Effector CD4-positive, alpha-beta T cell (primary cell): Measurements from ENCODE around the gene DOCK1.

Source experiments
- DNase-seq: peaks from one replicate; pipeline ENCODE4 v3.0.0-alpha.2; 2020

Gene DOCK1

DNA sequence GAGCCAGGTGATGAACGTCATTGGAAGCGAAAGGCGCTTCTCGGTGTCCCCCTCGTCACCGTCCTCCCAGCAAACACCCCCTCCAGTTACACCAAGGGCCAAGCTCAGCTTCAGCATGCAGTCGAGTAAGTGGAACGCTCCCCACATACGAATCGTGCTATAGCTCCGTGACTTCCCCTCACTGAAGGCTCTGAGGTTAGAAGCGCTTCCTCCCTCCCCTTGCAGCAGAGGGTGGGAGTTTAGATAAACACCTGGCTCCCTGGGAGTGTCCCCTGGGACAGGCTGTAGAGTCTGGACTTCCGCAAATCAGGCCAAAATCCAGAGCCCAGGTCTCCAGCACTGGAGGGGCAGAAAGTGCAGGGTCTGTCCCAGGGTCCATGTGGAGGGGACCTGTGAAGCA, 538.9 kb downstream of the DOCK1 start:
- DNase-seq, result no peak

DNA sequence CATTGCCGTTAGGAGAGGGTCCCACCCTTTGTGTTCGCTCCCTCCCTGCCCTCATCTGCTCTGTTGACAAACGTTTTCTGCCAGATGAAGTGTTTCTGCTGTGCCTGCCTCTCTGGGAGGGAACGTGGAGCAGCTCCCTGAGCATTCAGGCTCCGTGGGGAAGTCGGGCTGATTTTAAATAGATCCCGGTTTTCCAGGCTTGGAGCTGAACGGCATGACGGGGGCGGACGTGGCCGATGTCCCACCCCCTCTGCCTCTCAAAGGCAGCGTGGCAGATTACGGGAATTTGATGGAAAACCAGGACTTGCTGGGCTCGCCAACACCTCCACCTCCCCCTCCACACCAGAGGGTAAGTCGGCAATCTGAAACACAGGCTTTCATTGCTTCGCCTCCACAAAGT, 542.0 kb downstream of the DOCK1 start:
- no peak for DNase-seq

DNA sequence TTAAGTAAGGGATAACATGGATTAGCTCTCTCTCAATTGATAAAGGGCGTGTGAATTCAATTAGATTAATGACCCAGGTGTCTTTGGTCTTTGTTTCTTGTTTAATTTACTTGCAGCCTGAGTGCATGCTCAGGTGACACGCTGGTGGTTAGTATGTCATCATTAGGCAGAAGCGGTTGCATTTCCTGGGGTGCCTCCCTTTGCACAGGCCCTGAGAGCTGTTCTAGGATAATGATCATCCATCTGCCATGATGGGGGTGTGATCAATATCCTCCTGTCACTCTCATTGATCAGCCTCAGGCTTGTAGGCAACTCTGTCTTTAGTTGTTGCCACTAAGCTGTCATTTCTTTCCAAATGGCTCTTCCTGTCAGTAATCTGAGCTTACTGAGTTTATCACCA, 544.3 kb downstream of the DOCK1 start:
- no peak for DNase-seq

DNA sequence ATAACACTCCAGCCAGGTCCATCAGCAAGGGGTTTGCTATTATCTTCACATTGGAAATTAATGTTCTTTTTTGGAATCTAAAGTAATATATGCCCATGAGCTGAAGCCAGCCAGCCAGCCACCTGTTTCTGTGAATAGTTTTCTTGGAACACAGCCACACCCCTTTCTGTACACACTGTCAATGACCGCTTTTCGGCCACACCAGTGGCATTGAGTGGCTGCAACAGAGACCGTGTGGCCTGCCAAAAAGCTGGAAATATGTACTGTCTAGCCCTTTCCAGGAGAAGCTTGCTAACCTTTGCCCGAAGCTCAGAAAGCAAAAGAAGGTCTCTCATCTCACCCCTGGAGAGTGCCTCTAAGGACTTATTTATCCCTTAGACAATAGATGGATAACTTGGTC, 545.4 kb downstream of the DOCK1 start:
- DNase-seq, result no peak

DNA sequence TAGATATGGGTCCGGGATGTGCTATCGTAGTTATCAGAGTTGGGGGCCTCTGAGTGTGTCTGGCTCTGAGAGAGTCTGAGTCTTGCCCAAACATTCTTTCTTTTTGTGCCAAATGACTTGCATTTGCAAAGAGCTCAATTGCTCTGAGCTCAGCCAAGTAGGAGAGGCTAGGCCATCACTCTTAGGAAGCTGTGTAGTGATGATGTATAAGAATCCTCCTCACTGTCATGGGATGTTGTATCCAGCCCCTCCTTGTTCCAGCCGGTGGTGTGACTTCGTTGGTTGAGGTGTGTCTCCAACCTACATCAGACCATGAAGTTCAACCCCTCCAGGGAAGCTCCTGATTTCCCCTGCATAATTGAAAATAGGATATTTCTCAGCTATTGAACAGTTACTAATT, 546.4 kb downstream of the DOCK1 start:
- DNase-seq, result no peak

DNA sequence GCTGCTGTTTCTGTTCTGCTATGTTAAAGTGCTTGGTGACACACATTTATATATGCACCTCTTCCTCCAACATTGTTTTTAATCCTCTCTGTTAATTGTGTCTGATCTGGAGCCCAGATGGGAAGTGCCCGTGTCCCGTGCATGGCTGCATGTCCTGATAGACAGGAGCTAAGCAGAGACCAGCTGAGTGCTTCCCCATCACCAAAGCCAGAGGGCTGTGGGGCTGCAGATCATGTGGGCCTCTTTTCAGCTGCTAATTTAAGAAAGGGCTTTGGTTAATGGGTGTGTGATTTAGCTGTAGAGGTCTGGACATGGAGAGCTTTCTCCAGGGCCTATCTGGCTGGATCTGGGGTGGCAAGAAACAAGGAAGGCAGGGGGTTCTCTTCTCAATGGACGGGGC, 547.3 kb downstream of the DOCK1 start:
- DNase-seq, result no peak

DNA sequence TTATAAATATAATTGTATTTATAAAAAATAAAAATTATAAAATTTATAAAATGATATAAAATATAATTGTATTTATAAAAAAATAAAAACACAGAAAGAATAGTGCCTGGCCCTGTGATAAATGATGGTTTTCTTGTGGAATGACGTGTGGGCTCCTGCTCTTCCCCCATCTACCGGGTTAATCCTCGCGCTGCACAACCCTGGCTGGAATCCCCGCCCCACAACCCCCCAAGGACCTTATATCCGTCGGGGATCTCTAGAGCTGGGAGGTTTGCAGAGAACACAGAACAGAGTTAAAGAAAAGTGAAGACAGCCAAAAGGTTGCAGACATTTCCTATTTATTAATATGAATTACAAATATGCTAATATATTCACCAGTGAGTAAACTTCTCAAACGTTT, 548.5 kb downstream of the DOCK1 start:
- DNase-seq, result no peak

DNA sequence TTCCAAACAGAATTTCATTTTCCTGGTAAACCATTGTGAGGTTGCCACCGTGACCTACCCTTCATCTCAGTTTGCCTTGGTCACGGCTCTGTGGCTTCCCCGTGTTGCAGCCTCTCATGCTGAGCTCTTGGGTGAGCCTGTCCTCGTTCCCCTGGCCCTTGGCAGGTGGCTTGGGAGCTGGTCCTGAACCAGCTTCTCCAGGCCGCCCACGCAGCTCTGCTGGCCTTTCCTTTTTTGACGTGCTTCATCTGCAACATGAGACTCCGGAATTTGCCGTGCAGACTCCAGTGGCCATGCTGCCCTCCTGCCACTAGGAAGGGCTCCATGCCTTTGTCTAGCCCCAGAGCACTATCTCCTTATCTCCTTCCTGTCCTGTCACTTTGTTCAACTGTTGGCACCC, 550.9 kb downstream of the DOCK1 start:
- DNase-seq, result no peak

DNA sequence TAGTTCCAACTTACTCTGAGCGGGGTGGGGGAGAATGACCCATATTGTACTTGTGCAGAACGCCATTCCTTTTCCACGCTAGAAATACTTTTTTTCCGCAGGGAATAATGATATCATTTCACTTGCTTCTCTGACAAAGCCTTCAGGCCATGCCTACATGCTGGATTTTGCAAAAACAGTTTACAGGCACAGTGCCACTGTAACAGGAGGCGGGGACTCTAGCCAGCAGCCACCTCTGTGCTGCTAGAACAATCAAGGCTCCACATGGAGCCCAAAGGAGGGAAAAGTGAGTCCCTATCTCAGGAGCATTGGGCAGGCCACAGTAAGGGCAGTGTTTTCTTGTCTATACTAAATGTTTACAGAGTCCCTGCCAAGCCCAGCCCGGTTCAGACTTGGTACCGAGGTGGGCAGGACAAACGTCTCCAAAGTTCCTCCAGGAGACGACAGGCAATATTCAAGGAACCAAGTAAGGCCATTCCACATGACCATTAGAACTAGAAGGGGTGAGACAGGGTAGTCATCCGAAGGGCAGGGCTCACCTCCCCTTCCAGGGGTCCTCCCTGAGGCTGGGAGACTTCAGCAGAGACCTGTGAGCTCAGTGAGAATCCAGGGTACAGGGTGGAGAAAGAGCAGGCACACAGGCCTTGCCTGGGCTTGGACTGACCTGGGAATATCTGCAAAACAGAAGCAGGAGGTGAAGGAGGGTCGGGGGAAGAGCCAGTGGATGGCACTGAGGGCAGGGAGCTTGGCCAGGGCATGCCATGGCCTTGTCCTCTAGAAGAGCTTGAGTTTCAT, 553.0 kb downstream of the DOCK1 start:
- DNase-seq, result no peak

DNA sequence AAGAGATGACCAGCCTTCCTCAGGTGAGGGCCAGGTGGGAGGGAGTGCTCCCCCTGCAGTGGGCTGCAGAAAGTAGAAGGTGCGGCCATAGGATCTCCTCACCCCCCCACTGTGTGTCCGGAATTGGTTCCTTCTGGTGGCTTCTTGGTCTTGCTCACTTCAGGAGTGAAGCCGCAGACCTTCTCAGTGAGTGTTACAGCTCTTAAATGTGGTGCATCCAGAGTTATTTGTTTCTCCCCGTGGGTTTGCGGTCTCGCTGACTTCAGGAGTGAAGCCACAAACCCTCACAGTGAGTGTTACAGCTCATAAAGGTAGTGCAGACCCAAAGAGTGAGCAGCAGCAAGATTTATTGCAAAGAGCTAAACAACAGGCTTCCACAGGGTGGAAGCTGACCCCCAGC, 553.6 kb downstream of the DOCK1 start:
- no peak for DNase-seq

DNA sequence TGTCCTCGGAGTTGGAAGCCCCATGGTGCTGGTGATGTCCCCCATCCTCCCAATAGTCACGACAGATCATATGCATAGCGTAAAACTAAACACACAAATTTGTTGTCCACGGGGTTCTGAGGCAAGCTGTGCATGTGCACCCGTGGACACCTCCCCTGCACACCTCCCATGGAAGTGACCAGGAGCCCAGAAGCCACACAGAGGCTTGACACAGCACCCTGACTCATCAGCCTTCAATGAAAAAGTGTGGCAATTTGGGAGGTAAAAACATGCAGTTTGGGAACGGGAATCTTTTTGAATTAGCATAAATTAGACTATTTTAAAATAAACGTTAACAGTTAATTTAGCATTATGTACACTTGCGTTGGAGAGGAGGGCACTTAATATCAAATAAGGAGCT, 554.7 kb downstream of the DOCK1 start:
- DNase-seq, result no peak

DNA sequence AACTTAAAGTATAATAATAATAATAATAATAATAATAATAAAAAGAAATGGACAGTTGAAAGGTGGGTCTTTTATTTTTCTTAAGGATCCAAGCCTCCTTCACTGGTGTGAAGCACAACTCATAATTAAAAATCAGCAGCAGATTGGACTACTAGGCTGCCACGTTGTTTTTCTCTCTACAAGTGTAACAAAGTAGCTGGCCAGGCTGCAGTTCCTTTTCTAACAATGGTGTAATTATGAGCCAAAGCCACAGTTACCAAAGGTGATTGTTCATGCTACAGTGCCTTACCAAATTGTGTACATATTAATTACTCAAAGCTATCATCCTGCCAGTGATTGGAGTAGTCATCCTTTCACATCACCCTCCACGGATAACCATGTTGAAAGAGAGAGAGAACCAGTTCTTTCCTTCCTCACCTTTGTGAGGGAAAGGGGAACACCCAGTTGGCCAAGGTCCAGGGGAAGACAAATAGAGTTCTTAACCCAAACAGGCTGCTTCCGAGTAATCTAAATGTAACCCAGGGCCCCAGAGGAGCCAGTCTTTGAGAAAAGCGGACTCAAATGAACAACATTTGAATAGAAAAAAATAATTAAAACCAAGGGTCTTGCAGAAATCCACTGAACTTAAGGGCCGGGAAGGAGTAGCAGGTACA, 557.5 kb downstream of the DOCK1 start:
- DNase-seq, result no peak

DNA sequence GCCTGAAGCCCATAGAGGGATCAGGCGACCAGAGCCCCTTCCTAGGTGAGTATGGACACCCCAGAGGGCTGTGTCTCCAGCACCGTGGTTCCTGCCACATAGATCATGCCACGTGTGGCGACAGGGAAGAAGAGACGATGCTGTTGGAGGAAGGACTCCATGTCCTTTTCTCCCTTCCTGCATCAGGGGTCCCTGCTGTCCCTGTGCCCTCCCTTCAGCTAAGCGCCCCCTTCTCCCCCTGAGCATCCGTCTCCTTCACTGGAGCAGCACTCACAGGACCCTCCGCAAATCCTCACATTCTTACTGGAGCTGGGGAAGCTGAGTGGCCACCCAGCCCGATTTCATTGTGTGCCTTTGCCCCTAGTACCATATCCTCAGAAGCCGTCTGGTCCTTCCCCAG, 558.3 kb downstream of the DOCK1 start:
- DNase-seq, result no peak

DNA sequence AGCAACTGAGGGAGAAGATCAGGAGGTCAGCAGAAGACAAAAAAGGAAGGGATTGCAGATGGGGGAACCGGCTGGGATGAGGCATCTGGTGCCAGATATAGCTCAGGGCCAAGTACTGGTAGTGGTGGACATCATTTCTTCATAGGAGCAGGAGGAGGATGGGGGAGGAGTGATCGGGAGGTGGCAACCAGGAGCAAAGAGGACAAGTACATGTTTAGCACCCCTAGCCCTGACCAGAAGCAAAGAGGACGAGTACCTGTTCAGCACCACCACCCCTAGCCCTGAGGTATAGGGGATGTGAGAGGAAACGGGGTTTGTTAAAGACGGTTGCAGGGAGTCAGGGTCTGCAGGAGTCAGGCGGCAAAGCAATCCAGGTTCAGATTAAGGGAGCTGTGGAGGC, 559.3 kb downstream of the DOCK1 start:
- no peak for DNase-seq

DNA sequence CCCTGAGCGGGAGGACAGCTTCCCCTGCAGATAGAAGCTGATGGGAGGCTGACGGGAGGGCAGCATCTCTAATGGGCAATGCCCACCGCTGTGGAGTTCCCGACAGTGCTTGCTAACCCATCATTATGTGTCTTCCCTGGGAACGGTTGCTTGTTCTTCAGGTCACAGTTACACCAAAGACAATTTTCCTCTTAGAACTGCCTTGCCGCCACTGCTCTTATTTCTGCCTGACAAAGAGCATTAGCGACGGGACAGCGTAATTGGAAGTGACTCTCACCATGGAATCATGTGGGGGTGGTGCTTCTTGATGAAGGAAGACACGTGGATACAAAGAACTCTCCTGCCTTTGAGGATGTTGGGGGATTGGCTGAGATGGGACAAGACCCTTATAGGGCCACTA, 562.6 kb downstream of the DOCK1 start:
- no peak for DNase-seq

DNA sequence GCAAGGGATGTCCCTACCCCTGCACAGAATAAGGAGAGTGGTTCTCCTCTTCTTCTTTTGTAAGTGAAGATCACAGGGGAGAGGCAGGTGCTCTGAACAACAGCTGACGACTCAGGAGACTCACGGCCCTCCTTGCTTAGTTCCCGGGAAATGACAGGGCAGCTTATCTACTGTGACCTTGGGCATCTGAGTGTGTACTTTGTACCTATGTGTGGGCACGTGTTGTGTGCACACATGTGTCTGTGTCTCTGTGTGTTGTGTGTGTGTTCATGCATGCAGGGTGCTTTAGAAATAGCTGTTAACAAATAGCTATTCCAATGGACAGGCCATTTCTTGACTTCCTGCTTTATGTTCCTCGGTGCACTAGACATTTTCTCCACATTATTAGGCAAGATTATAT, 563.4 kb downstream of the DOCK1 start:
- no peak for DNase-seq

DNA sequence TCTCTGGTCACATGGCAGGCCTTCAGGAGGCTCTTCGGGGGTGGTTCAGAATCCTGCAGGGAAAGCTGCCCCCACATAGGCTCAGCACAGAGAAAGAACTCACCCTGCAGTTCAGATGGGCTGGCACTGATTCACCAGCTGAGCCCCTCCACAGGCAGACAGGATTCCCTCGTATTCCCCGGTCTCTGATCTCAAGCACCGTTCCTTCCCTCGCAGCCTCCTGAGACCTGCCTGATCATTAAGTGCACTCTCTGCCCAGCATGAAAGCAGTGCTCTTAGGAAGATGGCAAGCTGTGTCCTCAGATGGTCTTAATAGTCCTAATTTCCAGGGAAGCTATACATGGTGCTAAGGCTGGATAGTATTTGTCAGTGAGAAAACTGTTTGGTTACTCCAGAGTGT, 565.7 kb downstream of the DOCK1 start:
- no peak for DNase-seq

DNA sequence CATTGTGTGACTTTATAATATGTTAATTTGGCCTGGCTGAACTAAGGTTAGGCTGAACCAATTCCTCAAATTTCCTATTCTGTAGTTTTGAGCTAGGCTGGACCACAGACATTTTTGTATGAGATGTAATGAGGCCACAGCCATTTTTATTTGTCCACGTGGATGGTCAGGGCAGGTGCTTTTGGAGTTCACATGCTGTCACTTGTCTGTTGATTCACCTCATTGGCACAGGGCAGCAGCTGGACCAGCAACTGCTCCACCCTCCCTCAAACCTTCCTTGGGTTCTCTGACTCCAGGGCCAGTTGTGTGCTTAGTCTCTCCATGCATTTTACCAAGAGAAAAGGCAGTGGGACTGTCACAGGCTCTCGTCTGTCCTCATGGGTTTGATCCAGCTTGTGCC, 567.7 kb downstream of the DOCK1 start:
- DNase-seq, result no peak

DNA sequence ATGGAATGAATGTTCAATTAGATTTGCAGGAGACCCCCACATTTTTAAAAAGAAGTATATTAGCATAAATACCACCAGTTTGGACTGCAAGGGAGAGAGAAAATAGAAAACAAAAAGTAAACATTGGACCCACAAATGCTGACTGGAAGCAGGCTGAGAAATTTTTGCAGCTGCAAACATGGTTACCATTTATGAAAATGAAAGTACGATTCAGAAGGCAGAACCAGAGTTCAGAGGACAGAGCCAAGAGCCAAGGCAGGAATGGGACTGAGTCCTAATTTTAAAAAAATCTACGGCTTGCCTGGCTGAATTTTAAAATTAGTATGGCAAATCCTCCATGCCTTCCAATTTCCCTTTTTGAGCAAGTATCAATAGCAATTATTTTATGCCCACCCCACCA, 569.3 kb downstream of the DOCK1 start:
- DNase-seq, result no peak

DNA sequence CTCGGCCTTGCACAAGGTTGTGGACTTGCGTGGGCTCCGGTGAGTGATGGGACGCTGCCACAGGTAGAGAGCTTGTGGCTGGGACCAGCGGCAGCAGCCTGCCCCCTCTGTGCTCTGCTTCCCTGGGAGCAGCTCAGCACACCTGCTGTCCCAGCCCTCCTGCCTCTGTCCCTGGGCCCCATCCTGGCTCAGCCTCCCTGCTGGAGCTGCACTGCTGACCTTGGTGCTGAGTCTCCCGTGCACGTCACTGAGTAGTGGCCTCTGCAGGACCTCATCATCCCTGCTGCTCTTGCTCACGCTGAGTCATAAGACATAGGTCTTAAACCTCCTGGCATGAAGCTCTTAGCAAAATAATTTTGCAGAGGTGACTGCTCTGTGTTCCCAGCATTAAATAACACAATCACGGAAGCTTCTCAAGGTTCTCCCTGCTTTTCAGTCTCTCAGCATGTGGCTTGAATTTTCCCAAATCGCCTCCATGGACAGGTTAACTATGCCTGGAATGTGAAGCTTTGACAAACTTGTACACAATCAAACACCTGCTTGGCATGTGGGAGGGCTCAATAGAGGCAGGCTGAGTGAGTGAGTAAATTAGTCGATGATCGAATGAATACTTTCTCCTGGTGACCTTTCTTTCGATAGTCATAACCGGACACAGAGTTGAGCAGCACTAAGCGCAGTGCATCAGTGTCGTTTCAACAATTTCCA, 580.1 kb downstream of the DOCK1 start:
- DNase-seq, result no peak

DNA sequence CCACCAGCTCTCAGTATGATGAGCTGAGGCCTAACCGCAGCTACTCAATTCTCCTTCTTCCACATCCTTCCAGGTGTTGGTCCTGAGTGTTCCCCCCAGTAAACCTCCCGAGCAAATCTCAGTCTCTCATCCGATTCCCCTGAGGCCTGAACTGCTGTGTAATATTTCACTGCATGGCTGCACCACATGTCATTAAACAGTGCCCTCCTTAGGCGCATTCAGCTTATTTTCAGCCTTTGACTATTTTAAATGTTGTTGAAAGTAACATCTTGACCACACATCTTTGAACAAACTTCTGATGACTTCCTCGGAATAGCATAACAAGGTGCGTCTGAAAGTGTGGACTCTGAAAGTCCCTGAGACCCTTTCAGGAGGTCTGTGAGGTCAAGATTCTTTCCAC, 581.1 kb downstream of the DOCK1 start:
- DNase-seq, result no peak

DNA sequence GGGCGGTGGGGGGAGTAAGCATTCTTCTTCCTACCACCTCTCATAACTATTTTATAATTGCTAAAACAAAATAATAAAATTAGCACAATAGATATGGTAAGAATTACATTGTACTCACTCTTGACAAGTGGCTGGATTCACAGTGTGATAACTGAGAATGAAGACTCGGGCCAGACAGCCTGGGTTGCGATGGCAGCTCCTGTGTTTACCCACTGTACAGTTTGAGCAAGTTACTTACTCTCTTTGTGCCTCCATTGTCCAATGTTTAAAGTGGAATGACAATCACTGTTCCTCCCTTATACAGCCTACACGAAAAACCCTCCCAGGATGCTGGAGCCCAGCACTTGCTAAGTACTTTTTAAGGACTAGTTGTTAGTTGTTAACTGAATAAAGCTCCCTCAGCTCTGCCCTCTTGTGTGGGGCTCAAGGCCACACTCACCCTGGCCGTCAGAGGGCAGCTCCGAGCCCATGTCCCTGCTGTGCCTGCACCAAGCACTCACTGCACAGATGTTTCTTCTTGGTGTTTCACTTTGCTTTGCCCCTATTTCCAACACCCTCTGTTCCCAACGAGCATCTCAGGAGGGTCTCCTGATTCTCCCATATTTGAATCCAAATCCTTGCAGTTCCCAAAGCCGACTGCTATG, 587.5 kb downstream of the DOCK1 start:
- DNase-seq, result no peak

DNA sequence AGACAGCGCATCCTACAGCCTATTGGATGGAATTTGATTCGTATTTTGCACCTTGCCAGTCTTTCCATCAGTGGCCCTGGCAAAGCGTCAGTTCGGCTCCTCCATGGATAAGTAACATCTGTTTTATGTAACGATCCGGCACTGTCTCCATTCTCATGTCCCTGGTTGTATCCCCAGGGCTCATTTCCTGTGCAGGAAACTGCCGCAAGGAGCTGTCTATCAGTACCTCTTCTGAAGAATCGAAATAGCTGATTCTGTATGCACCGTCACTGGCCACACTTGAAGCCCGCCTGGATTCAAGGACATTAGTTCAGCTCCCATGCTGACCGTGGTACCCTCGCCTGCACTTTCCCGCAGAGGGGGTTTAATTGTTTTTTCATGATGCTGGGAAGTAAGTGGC, 590.8 kb downstream of the DOCK1 start:
- DNase-seq, result no peak

DNA sequence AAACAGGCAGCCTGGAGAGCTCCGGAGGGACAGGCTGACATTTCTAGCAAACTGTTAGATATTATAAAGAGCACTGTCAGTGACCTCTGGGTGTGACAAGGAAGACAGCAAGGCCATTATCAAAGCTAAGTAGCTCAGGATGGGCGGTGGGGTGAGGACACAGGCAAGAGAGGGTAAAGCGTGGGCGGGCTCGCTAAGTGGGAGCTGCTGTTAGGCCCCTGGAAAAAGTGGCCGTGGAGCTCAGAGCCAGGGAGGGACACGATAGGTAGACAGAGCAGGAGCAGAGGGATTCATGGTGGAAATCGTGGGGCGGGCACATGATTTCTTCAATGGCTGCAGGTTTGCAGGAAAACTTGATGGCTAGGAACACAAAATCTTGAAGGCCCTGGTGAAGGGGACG, 592.5 kb downstream of the DOCK1 start:
- DNase-seq, result no peak
